HG02852 (cell line): ENCODE data around the gene PLXNA3.

Experiments
- ATAC-seq: cut with Tn5 transposase; IDR thresholded peaks from one replicate; pipeline ENCODE4 v1.9.1; 2021; ENCODE audit warnings: mild to moderate bottlenecking, moderate library complexity; ENCODE audit not compliant: unreplicated experiment

PLXNA3 gene

DNA sequence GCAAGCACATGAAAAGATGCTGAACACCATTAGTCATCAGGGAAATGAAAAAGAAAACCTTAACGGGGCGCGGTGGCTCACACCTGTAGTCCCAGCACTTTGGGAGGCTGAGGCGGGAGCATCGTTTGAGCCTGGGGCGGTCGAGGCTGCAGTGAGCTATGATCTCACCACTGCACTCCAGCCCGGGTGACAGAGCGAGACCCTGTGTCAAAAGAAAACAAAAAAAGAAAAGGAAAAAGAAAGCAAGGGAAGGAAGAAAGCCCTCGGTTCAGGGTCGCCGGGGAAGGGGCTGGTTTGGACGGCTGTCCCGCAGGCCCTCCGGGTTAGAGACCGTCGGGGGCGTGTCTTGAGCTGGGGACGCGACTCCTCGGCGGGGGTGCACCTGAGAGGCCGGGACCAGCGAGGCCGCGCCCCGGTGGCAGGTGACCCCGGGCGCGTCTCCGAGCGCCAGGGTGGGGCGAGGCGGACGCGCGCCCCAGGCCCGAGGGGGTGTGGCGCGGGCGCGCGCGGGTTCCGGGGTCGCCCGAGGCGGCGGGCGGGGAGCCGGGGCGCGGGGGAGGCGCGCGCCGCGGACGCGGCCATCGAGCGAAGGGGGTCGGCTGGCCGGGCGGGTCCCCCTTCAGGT is 478 bp upstream of the PLXNA3 start:
- ATAC-seq: peak; percentile 40

DNA sequence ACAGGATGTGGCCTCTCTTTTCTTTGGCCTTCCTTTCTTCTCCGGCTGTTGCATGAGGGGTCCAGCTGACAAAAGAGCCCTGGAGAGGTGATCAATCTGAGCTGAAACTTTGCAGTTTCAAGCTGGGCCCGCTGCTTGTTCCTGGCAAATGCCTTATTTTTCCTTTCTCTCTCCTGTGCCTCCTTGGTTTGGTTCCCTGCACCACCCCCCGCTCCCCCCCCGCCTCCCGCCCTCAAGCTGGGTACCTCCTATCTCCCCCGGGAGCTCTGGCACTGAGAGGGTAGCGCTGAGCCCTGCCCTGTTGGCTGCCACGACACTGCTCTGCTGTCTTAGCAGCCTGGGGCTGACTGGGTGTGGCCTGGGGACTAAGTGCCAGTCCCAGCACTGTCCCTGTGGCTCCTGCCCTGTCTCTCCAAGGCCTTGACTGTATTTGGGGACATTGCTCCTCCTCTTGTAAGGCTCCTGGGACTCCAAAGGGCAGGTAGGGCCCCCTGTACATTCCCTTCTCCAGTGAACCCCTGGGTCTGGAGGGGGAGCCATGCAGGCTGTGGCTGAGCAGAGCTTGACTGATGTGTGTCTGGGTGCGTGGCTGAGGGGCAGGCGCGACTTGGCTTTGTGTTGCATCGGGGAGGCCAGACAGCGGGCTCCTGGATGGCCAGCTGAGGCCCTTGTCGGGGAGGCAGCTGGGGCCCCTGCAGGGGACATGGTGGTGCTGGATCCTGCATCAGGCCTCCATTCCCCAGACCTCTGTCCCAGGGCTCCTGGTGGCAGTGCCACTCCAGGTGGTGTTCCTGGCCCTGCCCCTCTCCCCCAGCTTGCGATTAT is 1.1 kb downstream of the PLXNA3 start:
- no peak for ATAC-seq

DNA sequence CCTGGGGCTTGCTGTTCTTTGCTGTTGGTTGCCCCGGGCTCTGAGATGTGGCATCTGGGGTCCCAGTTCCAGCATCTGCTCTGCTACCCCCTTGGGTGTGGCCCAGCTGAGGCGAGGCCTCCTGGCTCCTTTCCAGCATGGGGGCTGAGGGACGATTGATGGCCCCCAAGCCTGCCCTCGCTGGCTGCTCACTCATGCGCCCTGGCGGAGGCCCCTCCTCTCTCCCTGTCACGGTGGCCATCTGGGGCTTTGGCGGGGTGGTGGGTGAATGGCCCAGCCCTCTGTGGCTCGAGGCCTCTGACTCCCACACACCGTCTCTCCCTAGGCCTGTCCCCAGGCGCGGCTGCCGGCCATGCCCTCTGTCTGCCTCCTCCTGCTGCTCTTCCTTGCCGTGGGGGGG is 1.8 kb downstream of the PLXNA3 start:
- no peak for ATAC-seq

DNA sequence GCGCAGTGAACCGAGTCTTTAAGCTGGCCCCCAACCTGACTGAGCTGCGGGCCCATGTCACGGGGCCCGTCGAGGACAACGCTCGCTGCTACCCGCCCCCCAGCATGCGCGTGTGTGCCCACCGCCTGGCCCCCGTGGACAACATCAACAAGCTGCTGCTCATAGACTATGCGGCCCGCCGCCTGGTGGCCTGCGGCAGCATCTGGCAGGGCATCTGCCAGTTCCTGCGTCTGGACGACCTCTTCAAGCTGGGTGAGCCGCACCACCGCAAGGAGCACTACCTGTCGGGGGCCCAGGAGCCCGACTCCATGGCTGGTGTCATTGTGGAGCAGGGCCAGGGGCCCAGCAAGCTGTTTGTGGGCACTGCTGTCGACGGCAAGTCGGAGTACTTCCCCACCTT is 2.2 kb downstream of the PLXNA3 start:
- no peak for ATAC-seq

DNA sequence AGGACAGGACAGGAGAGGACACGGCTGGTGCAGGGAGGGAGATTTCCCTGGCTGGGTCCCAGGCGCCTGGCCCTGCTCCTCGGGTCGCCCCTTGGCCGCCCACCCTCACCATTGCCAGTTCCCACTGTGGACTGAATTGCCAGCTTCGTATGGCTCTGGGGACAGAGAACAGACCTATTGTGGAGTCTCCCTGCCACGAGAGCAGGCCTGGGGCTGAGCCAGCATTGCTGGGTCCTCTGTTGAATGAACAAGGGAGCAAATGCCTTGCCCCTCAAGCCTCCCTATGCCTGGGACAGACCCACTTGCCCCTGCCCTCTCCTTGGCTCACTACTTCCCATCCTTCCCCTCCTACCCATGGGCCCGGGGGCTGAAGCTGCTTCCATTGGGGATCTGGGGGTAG is 4.3 kb downstream of the PLXNA3 start:
- ATAC-seq: no peak

DNA sequence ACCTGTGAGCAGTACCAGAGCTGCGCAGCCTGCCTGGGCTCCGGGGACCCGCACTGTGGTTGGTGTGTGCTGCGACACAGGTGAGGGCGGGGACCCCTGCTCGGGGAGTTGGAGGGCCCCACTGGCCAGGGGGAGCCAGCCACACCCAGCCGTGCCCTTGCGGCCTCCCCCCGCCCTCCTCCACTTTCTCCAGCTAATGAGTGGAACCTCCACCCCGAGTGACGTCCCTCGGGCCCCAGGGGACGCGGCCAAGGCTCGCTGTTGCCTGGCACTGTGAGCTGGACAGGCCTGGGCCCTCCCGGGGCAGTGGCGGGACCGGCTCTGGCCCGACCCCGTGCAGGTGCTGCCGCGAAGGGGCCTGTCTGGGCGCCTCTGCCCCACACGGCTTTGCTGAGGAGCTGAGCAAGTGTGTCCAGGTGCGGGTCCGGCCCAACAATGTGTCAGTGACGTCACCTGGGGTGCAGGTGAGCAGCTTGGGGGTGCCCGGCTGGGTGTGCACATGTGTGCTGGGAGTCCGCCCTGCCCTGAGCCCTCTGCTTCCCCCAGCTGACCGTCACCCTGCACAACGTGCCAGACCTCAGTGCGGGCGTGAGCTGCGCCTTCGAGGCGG is 5.6 kb downstream of the PLXNA3 start:
- no peak for ATAC-seq

DNA sequence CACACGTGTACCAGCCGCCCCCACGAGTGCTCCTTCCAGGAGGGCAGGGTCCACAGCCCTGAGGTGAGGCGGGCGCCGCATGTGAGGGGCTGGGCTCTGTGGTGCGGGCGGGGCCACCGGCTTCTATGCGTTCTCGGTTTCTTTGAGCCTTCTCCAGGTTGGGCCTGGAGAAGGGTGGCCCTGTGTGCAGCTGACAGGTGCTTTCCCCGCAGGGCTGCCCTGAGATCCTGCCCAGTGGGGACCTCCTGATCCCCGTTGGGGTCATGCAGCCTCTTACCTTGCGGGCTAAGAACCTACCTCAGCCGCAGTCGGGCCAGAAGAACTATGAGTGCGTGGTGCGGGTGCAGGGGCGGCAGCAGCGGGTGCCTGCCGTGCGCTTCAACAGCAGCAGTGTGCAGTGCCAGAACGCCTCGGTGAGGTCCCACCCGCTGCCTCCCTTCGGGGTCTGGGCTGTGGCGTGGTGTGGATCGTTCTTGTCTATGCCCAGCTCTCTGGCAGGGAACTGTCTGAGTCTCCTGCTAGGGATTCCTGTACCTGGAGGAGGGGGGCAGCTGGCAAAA is 6.8 kb downstream of the PLXNA3 start:
- ATAC-seq: no peak

DNA sequence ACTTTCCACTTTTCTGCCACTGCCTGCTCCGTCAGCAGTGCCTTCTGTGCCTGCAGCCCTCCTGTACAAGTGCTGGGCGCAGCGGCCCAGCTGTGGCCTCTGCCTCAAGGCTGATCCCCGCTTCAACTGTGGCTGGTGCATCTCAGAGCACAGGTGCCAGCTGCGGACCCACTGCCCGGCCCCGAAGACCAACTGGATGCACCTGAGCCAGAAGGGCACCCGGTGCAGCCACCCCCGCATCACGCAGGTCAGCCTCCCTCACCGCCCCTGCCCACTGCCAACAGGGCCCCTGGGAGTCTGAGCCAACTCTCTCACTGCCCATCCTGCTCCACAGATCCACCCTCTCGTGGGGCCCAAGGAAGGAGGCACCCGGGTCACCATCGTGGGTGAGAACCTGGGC is 7.5 kb downstream of the PLXNA3 start:
- ATAC-seq: no peak

DNA sequence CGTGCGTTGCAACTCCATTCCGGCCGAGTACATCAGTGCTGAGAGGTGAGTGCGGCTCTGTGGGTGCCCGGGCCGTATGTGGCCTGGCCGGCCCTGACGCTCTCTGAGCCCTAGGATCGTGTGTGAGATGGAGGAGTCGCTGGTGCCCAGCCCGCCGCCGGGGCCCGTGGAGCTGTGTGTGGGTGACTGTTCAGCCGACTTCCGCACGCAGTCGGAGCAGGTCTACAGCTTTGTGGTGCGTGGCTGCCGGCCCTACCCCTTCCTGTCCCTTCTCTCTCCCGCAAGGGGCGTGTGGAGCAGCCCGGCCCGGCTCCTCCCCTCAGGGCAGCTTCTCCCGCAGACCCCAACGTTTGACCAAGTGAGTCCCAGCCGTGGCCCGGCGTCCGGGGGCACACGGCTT is 8.0 kb downstream of the PLXNA3 start:
- ATAC-seq: no peak

DNA sequence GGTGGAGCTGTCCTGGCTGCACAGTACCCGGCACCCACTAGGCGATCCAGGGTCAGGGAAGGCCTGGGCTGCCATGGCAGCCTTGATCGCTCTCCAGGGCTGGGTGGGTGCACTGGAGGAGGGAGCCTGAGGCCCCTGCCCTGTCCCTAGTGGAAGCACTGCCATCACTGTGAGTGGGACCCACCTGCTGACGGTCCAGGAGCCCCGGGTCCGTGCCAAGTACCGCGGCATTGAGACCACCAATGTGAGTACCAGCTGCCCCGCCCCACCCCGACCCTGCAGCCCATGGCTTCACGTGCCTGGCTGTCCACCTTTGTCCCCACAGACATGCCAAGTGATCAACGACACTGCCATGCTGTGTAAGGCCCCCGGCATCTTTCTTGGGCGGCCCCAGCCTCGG is 8.8 kb downstream of the PLXNA3 start:
- no peak for ATAC-seq

DNA sequence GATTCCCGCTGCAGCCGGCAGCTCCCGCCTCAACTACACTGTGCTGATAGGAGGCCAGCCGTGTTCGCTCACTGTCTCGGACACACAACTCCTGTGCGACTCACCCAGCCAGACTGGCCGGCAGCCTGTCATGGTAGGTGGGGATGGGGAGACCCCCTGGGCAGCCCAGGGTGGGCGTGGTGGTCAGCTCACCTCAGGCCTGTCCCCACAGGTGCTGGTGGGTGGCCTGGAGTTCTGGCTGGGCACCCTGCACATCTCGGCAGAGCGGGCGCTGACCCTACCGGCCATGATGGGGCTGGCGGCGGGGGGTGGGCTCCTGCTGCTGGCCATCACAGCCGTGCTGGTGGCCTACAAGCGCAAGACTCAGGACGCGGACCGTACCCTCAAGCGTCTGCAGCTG is 9.5 kb downstream of the PLXNA3 start:
- no peak for ATAC-seq

DNA sequence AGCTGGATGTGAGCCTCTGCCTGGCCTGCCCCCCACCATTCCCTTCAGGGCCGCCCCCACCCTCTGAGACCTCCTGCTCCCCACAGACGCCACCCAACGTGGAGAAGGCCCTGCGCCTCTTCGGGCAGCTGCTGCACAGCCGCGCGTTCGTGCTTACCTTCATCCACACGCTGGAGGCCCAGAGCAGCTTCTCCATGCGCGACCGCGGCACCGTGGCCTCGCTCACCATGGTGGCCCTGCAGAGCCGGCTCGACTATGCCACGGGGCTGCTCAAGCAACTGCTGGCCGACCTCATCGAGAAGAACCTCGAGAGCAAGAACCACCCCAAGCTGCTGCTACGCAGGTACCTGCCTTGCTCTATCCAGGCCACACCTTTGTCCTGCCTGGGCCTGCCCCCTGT is 10.1 kb downstream of the PLXNA3 start:
- ATAC-seq: no peak

DNA sequence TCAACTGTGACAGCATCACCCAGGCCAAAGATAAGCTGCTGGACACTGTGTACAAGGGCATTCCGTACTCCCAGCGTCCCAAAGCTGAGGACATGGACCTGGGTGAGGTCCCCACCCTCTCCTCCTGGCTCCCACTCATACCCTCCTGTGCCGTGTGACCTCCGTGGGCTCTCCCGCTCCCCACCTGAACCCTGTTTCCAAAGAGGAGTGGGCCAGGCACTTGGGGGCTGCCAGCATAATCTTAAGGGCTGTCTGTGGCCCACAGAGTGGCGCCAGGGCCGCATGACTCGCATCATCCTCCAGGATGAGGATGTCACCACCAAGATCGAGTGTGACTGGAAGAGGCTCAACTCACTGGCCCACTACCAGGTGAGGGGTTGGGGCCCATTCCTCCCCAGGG is 11.0 kb downstream of the PLXNA3 start:
- no peak for ATAC-seq

DNA sequence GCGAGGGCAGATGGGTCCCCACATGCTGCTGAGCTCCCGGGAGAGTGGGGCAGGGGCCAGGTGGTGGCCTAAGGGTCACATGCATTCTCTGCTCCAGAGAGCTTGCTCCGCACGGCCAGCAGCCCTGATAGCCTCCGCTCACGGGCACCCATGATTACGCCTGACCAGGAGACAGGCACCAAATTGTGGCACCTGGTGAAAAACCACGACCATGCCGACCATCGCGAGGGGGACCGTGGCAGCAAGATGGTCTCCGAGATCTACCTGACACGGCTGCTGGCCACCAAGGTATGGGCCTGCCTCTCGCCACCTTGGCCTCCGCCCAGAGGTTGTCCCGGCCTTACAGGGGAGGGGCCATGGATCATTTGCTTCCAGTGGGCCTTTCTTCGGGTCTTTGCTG is 11.8 kb downstream of the PLXNA3 start:
- no peak for ATAC-seq

DNA sequence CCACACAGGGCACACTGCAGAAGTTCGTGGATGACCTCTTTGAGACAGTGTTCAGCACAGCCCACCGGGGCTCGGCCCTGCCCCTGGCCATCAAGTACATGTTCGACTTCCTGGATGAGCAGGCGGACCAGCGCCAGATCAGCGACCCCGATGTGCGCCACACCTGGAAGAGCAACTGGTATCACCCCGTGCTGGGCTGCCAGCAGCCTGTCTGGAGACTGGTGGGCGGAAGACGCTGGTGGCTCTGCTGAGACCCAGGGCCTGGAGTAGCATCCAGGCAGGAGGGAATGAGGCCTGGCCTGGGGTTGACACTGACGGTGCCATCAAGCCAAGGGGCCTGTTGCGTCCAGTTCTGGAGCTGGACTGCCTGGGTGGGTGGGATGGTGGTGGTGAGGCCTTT is 12.4 kb downstream of the PLXNA3 start:
- no peak for ATAC-seq

DNA sequence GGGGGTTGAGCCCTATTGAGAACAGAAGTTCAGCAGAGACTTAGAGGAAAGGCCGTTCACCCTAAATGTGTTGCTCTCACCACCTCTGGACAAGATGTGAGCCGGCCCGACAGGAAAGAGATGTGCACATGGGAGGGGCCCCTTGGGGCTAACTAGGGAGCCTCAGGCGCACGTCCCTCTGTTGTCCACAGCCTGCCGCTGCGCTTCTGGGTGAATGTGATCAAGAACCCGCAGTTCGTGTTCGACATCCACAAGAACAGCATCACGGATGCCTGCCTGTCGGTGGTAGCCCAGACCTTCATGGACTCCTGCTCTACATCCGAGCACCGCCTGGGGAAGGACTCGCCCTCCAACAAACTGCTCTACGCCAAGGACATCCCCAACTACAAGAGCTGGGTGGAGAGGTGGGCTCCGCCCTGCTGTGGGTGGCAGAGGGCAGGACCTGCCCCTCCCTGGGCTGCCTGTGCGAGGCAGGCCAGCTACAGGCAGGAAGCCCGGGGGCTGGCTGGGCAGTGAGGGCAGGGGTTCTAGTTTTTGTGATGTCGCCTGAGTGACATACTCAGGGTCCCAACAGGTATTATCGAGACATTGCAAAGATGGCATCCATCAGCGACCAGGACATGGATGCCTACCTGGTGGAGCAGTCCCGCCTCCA is 13.0 kb downstream of the PLXNA3 start:
- ATAC-seq: no peak

DNA sequence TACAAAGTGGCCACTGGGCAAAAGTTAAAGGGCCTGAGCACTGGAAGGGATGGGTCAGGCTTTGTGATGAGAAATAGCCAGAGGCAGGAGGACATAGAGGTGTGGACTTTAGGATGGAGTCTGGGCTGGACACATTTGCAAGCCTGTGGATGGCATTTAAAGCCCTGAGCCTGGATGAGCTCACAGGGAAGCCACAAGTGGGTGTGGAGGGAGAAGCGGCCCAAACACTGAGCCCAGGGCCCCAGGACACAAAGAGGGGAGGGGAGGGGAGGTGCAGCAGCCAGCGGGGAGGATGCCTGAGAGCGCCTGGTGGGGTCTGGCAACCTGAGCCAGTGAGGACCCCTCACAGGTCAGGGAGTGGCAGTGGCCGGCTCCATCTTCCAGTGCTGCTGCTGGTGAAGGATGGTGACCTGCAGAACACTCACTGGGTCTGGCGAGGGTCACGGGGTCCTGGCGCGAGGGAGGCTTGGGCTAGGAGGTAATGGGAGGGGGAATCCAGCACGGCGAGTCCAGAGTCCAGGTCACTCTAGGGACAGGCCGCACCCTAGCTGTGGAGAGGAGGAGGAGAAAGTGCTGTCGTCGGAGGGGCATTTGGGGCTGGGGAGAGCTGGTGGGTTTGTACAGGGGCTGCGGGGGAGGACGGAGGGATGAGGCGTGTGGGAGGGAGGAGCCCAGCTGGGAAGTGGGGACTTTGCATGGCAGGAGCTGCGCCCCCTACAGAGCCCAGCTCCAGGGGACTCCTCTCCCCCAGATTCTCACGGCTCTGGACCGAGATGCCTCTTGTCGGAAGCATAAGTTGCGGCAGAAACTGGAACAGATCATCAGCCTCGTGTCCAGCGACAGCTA is 14.0 kb downstream of the PLXNA3 start:
- no peak for ATAC-seq

DNA sequence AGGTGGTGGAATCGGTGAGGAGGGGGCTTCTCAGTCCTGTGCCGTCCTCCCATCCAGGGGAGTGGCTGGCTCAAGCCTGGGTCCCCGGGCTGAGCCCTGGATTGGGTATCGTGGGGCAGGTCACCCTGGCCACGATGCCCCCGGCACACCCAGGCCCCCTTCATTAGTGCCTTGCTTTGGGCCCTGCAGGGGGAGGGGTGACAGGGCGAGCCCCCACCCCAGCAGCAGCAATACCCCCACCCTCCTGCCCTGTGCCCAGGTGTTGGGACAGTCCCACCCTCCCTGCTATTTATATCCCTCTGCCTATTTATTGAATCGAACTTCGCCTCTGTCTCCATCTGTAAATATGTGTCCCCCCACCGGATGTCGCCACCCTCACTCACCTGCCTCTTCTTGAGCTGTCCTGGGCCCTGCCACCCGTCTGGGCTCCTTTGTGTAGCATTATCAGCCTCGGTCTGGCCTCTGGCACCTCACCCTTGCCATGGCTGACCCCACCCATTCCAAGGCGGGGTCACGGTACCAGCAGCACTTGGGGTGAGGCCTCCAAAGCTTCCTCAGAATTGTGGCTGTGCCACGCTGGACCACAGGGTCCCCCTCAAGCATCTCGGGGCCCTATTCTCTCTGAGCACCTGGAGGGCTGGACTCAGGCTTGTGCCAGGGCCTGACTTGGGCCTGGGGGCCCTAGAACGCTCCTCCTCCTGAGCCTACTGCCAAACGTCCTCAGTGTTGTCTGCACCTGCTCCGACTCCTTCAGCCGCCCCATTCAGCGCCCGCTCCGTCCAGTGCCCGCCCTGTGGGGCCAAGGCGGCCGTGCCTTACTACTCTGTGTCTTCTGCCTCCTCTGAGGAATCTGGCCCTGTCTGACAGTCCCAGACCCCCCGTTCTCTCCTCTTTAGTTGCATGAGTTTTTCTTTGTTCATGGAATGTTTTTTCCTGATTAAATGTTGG is 14.9 kb downstream of the PLXNA3 start:
- ATAC-seq: no peak

DNA sequence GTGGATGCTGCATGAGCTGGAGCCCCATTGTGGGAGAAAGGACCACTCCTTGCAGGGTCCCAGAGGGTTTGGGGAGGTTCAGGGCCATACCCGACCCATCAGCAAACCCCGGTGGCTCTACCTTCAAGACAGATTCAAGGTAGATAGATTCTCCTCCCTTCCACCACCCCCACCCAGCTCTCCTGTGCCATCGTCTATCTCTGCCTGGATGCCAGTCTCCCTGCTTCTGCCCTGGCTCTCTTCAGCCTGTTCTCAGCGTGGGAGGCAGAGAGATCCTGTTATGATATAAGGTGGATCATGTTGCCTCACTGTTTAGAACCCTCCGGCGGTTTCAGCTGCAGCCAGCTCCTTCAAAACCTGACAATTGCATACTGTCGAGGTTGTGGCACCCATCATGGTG is 15.6 kb downstream of the PLXNA3 start:
- ATAC-seq: no peak
